Lower lobe of right lung (tissue), 2 donors: ENCODE data around the gene PRKAG3. TPM values are rescaled to one million over a fixed set of nuclear protein-coding genes. Genes with fewer than 3 reads are reported as not detected.
A peak's percentile ranks its signal among the peaks of the same experiment; 100 is the strongest.

Experiments used
- ATAC-seq, 2 donors: fragments of 200-7000 bp; cut with Tn5 transposase; one replicate each; pipeline ENCODE4 v1.9.1; 2020 to 2022; ENCODE audit warnings: mild to moderate bottlenecking in 2 of 2, moderate library complexity in 2 of 2
- DNase-seq: peaks from one replicate; pipeline ENCODE4 v3.0.0-alpha.2; 2020
- H3K27ac ChIP-seq: fragments of 200-600 bp; one replicate; pipeline ENCODE4 v1.8.0; 2022
- H3K27me3 ChIP-seq: fragments of 200-600 bp; one replicate; pipeline ENCODE4 v1.8.0; 2022; ENCODE audit warnings: low read depth
- H3K36me3 ChIP-seq: fragments of 200-600 bp; one replicate; pipeline ENCODE4 v1.8.0; 2022; ENCODE audit warnings: mild to moderate bottlenecking
- H3K4me1 ChIP-seq: fragments of 200-600 bp; one replicate; pipeline ENCODE4 v1.8.0; 2022
- H3K4me3 ChIP-seq: fragments of 200-600 bp; one replicate; pipeline ENCODE4 v1.8.0; 2022; ENCODE audit warnings: mild to moderate bottlenecking
- H3K9me3 ChIP-seq: fragments of 200-600 bp; one replicate; pipeline ENCODE4 v1.8.0; 2022
- intact Hi-C: fragments of 100-400 bp; cut with DNase I; formaldehyde crosslinking; loops from one replicate; pipeline ENCODE4 v1.11.0; 2022
- total RNA-seq: library from RNA; stranded (reverse); fragmentation: NEBNext Ultra II Directional; extraction: Animal tissue kit (Norgen Biotek cat#: 25700); gene quantifications from one replicate; pipeline ENCODE4 v1.2.1, GENCODE V29; 2021
- TF ChIP-seq, protein P1 (sequence below): fragments of 200-600 bp; IDR thresholded peaks from one replicate; pipeline ENCODE4 v1.8.0; 2022; ENCODE audit warnings: antibody characterized with exemption, mild to moderate bottlenecking
- donor health status: DM: no; HTN: yes; CAD: no; lungs with severe emphysema.

The PRKAG3 gene
- total RNA-seq, 1 donor from 2014 or later = not detected

DNA sequence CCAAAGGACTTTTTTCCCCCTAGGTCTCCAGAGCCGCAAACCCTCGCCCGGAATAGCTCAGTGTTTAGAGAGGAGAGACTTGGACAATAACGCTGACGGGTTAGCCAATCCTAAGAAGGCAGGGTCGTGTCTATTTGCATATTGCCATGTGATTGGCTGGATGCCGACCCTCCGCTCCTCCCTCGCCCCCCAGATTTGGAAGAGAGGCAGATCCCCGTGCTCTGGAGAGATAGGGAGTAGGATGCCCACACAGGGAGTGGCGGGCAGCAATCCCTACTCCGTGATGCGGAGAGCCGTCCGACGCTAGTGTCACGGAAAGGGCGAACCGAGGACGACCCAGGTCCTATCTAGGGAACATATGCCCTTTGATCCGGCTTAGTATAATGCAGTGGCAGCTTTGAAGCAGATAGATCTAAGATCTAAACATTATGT is 29.4 kb upstream of the PRKAG3 start:
- Histone ChIP-seq H3K4me1 (peaks cover 16% of the 10 kb centered on the region), H3K4me3 (peak overlapping the region; percentile 11), H3K27me3 (peaks cover 70% of the 10 kb centered on the region), H3K27ac (no peak overlapping the region), H3K36me3 (no peaks in the 10 kb centered on the region), H3K9me3 (no peaks in the 10 kb centered on the region)
- ATAC-seq (peak in 1 of 2 donors; percentile 12), DNase-seq (no peak)
- intact Hi-C loops = no loop called here
- TF ChIP-seq, protein P1, sequence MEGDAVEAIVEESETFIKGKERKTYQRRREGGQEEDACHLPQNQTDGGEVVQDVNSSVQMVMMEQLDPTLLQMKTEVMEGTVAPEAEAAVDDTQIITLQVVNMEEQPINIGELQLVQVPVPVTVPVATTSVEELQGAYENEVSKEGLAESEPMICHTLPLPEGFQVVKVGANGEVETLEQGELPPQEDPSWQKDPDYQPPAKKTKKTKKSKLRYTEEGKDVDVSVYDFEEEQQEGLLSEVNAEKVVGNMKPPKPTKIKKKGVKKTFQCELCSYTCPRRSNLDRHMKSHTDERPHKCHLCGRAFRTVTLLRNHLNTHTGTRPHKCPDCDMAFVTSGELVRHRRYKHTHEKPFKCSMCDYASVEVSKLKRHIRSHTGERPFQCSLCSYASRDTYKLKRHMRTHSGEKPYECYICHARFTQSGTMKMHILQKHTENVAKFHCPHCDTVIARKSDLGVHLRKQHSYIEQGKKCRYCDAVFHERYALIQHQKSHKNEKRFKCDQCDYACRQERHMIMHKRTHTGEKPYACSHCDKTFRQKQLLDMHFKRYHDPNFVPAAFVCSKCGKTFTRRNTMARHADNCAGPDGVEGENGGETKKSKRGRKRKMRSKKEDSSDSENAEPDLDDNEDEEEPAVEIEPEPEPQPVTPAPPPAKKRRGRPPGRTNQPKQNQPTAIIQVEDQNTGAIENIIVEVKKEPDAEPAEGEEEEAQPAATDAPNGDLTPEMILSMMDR = no peak

DNA sequence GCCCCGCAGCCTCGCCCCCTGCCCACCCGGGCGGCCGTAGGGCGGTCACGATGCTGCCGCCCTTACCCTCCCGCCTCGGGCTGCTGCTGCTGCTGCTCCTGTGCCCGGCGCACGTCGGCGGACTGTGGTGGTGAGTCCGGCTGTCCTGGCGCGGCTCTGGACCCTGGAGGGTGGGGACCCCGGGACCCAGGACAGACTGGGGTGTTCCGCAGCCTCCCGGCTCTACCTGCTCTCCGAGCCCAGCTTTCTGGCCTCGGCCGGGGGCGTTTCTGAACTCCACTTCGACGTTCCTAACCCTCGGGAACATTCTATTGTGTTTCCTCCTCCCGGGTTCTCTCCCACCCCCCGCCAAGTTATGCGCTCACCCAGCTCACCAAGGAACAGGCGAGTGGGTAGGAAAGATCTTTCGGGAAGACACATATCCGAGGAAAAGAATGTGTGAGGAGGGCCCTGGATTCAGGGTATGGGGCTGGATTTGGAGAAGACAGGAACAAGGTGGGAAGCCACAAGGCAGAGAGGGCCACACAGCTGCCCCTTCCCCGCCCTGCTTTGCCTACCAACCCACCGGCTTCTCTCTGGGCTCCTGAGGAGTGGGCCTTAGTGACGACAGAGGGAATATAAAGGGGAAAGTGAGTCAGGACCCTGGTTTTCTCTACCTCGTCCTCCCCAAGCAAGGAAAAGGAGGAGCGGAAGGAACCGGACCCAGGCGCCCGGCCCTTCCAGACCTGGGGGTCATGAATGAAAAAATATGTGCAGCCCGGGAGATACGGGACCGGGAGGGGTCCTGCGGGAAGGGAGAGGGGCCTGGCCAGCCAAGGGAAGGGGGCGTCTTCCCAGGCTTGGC is 28.6 kb upstream of the PRKAG3 start:
- Histone ChIP-seq H3K27me3 (peaks cover 77% of the 10 kb centered on the region), H3K4me3 (peak overlapping the region; percentile 32), H3K27ac (no peak overlapping the region), H3K4me1 (peaks cover 16% of the 10 kb centered on the region), H3K9me3 (no peaks in the 10 kb centered on the region), H3K36me3 (no peaks in the 10 kb centered on the region)
- TF ChIP-seq, protein P1 = no peak
- intact Hi-C loops = no loop called here
- ATAC-seq = no peak
- DNase-seq = peak; percentile 40

DNA sequence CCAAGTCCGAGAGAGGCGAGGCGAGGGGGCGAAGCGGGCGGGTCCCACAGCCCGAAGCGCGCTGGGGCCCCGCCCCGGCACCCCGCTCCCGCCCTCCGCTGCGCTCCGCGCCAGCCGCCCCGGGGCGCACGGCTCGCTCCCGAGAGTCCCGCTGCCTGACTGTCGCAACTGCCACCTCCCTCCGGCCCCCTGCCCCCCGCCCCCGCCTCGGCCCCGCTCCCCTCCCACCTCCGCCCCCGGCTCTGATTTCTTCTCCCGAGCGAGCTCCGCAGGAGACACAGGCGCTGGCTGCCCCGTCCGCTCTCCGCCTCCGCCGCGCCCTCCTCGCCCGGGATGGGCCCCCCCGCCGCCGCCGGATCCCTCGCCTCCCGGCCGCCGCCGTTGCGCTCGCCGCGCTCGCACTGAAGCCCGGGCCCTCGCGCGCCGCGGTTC is 28.0 kb upstream of the PRKAG3 start, which contains the start of gene WNT6:
Gene WNT6 (plus strand): TSS at position 250 of the 432 bp plus-strand sequence. CDS start 233 bp downstream, outside the sequence.
- intact Hi-C loops = no loop called here
- Histone ChIP-seq H3K36me3 (no peaks in the 10 kb centered on the region), H3K27ac (no peak within 1 kb of the TSS), H3K27me3 (peaks cover 79% of the 10 kb centered on the region), H3K4me3 (peak within 1 kb of the TSS; percentile 32), H3K4me1 (peaks cover 16% of the 10 kb centered on the region), H3K9me3 (no peaks in the 10 kb centered on the region)
- TF ChIP-seq, protein P1 = no peak
- ATAC-seq = peak; percentile 16 to 25
- DNase-seq = peak; percentile 49

DNA sequence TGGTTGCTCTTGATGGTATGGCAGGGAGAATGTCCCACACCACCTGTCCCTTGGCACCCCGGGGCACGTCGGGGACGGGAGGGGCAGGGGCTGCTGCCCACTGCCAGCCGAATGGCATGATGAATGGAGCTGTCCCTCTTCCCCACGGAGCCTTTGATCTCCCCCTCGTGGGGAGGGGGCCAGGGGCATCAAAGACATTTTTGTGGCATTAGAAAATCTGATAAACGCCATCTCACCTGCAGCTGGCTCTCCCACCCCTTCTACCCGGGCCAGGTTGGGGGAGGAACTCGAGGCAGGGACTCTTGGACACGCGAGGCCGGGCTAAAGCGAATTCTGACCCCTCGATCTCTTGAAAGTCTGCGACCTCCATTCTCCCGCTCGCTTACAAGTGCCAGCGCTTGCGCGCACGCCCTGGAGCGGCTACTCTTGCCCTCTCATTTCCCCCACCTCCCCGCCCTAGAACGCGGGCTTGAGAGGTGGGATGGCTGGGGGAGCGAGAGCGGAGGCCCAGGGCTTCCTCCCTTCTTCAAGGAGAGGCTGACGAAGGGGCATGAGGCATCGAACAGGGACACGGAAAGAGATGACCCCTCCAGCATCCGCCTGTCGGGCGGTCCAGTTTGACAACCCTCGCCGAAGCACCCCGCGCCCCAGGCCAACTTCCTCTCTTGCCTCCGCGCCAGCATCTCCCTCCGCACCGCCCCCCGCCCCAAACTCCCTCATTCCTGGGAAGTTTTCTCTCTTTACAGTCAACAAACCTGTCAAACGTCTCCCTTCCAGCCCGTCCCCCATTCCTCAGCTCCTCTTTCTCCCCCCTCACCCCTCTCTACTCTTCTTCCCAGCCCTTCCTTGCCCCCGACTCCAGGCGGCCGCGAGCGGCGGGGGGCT is 27.3 kb upstream of the PRKAG3 start:
- H3K9me3 ChIP-seq = no peaks in the 10 kb centered on the region
- no peaks in the 10 kb centered on the region for H3K36me3 ChIP-seq
- peaks cover 73% of the 10 kb centered on the region for H3K27me3 ChIP-seq
- TF ChIP-seq, protein P1 = no peak
- DNase-seq (no peak), ATAC-seq (no peak)
- no peak overlapping the region for H3K27ac ChIP-seq
- H3K4me1 ChIP-seq = peaks cover 16% of the 10 kb centered on the region
- intact Hi-C loops = no loop called here
- peak overlapping the region; percentile 32 for H3K4me3 ChIP-seq

DNA sequence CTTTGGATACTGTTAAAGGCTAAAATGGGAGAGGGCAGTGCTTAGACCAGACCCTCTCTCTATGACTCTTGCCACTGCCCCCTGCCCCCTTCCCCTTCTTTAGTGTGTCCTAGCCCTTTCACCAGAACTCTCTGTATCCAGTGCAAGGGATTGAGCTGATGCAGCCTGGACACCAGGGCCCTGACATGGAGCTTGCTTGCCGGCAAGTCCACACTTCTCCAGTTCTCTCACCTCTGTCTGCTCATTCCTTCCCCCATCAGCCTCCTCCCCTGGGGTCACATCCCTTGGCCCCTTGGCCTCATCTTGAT is 26.5 kb upstream of the PRKAG3 start:
- Histone ChIP-seq H3K27ac (no peak overlapping the region), H3K4me3 (no peak overlapping the region), H3K4me1 (peaks cover 16% of the 10 kb centered on the region), H3K36me3 (no peaks in the 10 kb centered on the region), H3K9me3 (no peaks in the 10 kb centered on the region), H3K27me3 (peaks cover 74% of the 10 kb centered on the region)
- DNase-seq (no peak), ATAC-seq (no peak)
- intact Hi-C loops = no loop called here
- TF ChIP-seq, protein P1 = no peak
